ENCODE results near the gene CDKL5. TPM values are rescaled to one million over a fixed set of nuclear protein-coding genes. Genes with fewer than 3 reads are reported as not detected.

The CDKL5 gene
- total RNA-seq, 1 donor from 2014 or later, result 30.6 TPM

DNA sequence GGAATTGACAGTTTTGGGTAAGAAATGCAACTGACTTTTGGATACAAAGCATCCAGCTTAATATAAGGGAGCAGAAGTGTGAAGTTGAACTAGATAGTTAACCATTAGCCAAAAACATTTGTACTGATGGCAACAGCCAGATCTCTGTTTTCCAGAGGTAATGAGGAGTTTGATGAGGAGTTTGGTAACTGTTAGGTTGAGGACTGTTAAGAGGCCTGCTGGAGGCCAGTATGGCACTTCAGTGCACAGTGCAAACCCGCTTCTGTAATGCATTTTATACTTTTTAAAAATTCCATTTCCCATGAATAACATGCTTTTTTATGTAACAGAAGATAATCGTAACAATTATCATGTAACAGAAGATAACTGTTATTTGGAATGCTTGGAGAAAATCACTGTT is 30.0 kb downstream of the CDKL5 start:
- Histone ChIP-seq H3K4me3 (no peak overlapping the region), H3K27me3 (ENCODE audit: low read depth) (no peaks in the 10 kb centered on the region), H3K9me3 (no peaks in the 10 kb centered on the region), H3K4me1 (no peaks in the 10 kb centered on the region), H3K36me3 (no peaks in the 10 kb centered on the region), H3K27ac (no peak overlapping the region)
- DNase-seq (no peak), ATAC-seq (no peak)
- intact Hi-C loops (cut with DNase I), result no loop called here
- TF ChIP-seq, protein P1, sequence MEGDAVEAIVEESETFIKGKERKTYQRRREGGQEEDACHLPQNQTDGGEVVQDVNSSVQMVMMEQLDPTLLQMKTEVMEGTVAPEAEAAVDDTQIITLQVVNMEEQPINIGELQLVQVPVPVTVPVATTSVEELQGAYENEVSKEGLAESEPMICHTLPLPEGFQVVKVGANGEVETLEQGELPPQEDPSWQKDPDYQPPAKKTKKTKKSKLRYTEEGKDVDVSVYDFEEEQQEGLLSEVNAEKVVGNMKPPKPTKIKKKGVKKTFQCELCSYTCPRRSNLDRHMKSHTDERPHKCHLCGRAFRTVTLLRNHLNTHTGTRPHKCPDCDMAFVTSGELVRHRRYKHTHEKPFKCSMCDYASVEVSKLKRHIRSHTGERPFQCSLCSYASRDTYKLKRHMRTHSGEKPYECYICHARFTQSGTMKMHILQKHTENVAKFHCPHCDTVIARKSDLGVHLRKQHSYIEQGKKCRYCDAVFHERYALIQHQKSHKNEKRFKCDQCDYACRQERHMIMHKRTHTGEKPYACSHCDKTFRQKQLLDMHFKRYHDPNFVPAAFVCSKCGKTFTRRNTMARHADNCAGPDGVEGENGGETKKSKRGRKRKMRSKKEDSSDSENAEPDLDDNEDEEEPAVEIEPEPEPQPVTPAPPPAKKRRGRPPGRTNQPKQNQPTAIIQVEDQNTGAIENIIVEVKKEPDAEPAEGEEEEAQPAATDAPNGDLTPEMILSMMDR (IDR thresholded peaks at IDR 0.05), result no peak

GRCh38 chrX:18457000-18457399 is 31.6 kb downstream of the CDKL5 start:
- H3K27ac ChIP-seq, result no peak overlapping the region
- ATAC-seq, result no peak
- no peaks in the 10 kb centered on the region for H3K9me3 ChIP-seq
- DNase-seq, result no peak
- no peaks in the 10 kb centered on the region for H3K36me3 ChIP-seq
- H3K4me1 ChIP-seq, result no peaks in the 10 kb centered on the region
- no peaks in the 10 kb centered on the region for H3K27me3 ChIP-seq (ENCODE audit: low read depth)
- TF ChIP-seq, protein P1 (IDR thresholded peaks at IDR 0.05), result no peak
- intact Hi-C loops (cut with DNase I), result no loop called here
- H3K4me3 ChIP-seq, result no peak overlapping the region

- no peaks in the 10 kb centered on the region for H3K27me3 ChIP-seq (ENCODE audit: low read depth)
- no peak for ATAC-seq
- TF ChIP-seq, protein P1 (IDR thresholded peaks at IDR 0.05), result no peak
- no peak for DNase-seq
- intact Hi-C loops (cut with DNase I), result no loop called here
- H3K36me3 ChIP-seq, result no peaks in the 10 kb centered on the region
- H3K4me1 ChIP-seq, result peaks cover 7% of the 10 kb centered on the region
- H3K9me3 ChIP-seq, result no peaks in the 10 kb centered on the region
- H3K4me3 ChIP-seq, result no peak overlapping the region
- no peak overlapping the region for H3K27ac ChIP-seq
Observed at GRCh38 chrX:18461431-18461830, 36.0 kb downstream of the CDKL5 start.

GRCh38 chrX:18464499-18464898 is 39.1 kb downstream of the CDKL5 start:
- intact Hi-C loops (cut with DNase I), result no loop called here
- ATAC-seq (no peak), DNase-seq (no peak)
- Histone ChIP-seq H3K4me3 (no peak overlapping the region), H3K27me3 (ENCODE audit: low read depth) (no peaks in the 10 kb centered on the region), H3K9me3 (no peaks in the 10 kb centered on the region), H3K36me3 (no peaks in the 10 kb centered on the region), H3K4me1 (peaks cover 7% of the 10 kb centered on the region), H3K27ac (no peak overlapping the region)
- TF ChIP-seq, protein P1 (IDR thresholded peaks at IDR 0.05), result no peak

GRCh38 chrX:18465051-18465450 is 39.6 kb downstream of the CDKL5 start:
- intact Hi-C loops (cut with DNase I), result no loop called here
- TF ChIP-seq, protein P1 (IDR thresholded peaks at IDR 0.05), result no peak
- H3K4me1 ChIP-seq, result peaks cover 7% of the 10 kb centered on the region
- H3K27ac ChIP-seq, result no peak overlapping the region
- no peaks in the 10 kb centered on the region for H3K36me3 ChIP-seq
- no peaks in the 10 kb centered on the region for H3K9me3 ChIP-seq
- ATAC-seq, result no peak
- no peak for DNase-seq
- no peaks in the 10 kb centered on the region for H3K27me3 ChIP-seq (ENCODE audit: low read depth)
- no peak overlapping the region for H3K4me3 ChIP-seq

DNA sequence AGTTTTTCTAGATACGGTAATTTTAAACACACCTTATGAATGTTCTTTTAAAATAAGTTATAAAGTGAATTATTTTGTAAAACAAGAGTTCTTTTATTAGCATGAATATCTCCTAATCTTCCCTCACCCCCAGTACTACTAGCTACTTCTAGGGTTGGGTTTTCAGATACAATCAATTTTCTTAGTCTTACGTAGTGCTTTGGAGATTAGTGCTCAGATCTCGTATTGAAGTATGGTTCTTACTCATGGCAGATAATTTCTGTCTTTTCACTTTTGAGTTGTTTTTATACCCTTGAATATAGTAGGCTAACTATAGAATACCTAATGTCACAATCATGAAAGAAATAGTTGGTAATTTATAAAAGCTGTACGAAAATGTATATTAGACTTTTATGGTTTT is 43.2 kb downstream of the CDKL5 start:
- Histone ChIP-seq H3K27me3 (ENCODE audit: low read depth) (no peaks in the 10 kb centered on the region), H3K36me3 (no peaks in the 10 kb centered on the region), H3K27ac (no peak overlapping the region), H3K4me1 (peaks cover under 1% of the 10 kb centered on the region), H3K4me3 (no peak overlapping the region), H3K9me3 (no peaks in the 10 kb centered on the region)
- intact Hi-C loops (cut with DNase I), result no loop called here
- no peak for DNase-seq
- TF ChIP-seq, protein P1 (IDR thresholded peaks at IDR 0.05), result no peak
- no peak for ATAC-seq
